A549 treated with DMSO at 1 μM for 4 hours (cell line): ENCODE results near the gene TMEM176B. TPM values are rescaled to one million over a fixed set of nuclear protein-coding genes. Genes with fewer than 3 reads are reported as not detected.

ENCODE experiments used
- total RNA-seq: library from RNA; stranded (reverse); fragments of 200-300 nt; extraction: Qiagen RNA extraction; gene quantifications from 5 replicates; pipeline ENCODE4 v1.2.3, GENCODE V29; 2022; ENCODE audit warnings: low read depth

The TMEM176B gene
- 0.09 to 0.16 TPM in 2 of 5 replicates, not detected in the others for total RNA-seq

GRCh38 chr7:150799741-150800580 is at the start of gene TMEM176B:
TMEM176B (minus strand) TSS chr7:150800364; CDS start chr7:150796569, 3,795 bp downstream.

DNA sequence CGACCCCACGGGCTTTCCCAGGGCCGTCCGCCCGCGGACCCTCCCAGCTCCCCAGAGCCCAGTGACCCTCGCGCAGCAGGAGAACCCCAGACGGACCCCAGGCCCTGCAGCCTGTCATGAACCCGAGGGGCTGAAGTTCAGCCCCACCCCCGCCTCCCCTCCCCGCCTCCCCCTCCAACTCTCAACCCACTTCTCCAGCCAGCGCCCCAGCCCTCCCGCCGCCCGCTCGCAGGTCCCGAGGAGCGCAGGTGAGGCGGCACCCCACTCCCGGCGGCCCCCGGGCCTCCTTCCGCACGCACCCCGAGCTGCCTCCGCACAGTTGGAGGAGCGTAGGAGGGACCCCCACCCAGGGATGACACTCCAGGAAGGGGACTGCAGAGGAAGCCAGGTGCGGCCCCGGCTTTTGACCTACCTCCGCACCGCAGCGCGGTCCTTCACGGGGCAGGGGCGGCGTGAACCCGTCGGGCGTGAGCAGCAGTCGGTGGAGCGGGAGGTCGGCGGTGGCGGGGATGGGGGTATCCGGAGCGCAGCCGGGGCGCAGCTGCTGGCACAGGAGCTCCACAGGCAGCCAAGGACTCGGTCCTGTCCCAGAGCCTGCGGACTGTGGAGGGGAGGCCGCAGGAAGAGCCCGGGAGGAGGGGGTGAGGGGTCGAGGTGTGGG is 547 bp upstream of the TMEM176B start, which contains the start of gene TMEM176A:
TSS of gene TMEM176A (plus strand) at position 189 of the 661 bp plus-strand sequence. CDS start 782 bp downstream, outside the sequence.

Other genes with a start within 250 kb of the TMEM176B start
- not detected in 5 replicates for gene GIMAP4, start 233.0 kb downstream of the TMEM176B start, total RNA-seq
- not detected in 5 replicates for gene GIMAP6, start 168.0 kb downstream of the TMEM176B start, total RNA-seq
- 0.06 TPM in 2 of 5 replicates, not detected in the others for gene GIMAP2, start 114.7 kb downstream of the TMEM176B start, total RNA-seq
- gene GIMAP1, start 83.8 kb downstream of the TMEM176B start, total RNA-seq, result not detected in 5 replicates
- not detected in 5 replicates for gene GIMAP5, start 62.9 kb downstream of the TMEM176B start, total RNA-seq
- gene TMEM176A, start 405 bp upstream of the TMEM176B start, total RNA-seq, result not detected in 5 replicates
- gene AOC1, start 52.2 kb upstream of the TMEM176B start, total RNA-seq, result not detected in 5 replicates
- gene KCNH2, start 178.0 kb upstream of the TMEM176B start, total RNA-seq, result 0.35 to 0.51 TPM (median 0.44 TPM) in 5 replicates
- 0.17 to 0.49 TPM (median 0.26 TPM) in 5 replicates for gene NOS3, start 190.7 kb upstream of the TMEM176B start, total RNA-seq
- gene ATG9B, start 224.1 kb upstream of the TMEM176B start, total RNA-seq, result 0.14 to 0.84 TPM (median 0.60 TPM) in 5 replicates
- gene ABCB8, start 228.1 kb upstream of the TMEM176B start, total RNA-seq, result 37.6 to 53.7 TPM (median 49.4 TPM) in 5 replicates
- gene ASIC3, start 248.2 kb upstream of the TMEM176B start, total RNA-seq, result 7.5 to 13.1 TPM (median 10.6 TPM) in 5 replicates